ENCODE data around the gene MBNL3. TPM values are rescaled to one million over a fixed set of nuclear protein-coding genes. Genes with fewer than 3 reads are reported as not detected.
"Not testable (repeated sequence)": the region's sequence is repeated elsewhere in the genome, so short reads cannot be mapped to it uniquely, and the experiment has no call there.

MBNL3 gene
- total RNA-seq, 1 donor from 2014 or later, result 3.0 TPM

DNA sequence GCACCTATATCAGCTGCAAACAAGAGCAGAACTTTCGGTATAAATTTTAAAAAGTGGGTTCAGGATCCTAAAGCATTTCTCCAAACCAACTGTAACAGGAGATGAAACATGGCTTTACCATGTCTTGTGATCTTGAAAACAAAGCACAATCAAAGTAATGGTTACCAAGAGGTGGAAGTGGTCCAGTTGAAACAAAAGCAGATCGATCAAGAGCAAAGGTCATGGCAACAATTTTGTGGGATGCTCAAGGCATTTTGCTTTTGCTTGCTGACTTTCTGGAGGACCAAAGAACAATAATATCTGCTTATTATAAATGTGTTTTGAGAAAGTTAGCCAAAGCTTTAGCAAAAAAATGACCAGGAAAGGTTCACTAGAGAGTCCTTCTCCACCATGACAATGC is 152.7 kb downstream of the MBNL3 start:
- no peak for DNase-seq (ENCODE audit: low read depth)
- H3K27me3 ChIP-seq (ENCODE audit: control insufficient read depth, insufficient read depth, low read length), result no peaks in the 10 kb centered on the region
- H3K36me3 ChIP-seq (ENCODE audit: control insufficient read depth, insufficient read depth, low read length), result no peaks in the 10 kb centered on the region
- TF ChIP-seq, protein P1, sequence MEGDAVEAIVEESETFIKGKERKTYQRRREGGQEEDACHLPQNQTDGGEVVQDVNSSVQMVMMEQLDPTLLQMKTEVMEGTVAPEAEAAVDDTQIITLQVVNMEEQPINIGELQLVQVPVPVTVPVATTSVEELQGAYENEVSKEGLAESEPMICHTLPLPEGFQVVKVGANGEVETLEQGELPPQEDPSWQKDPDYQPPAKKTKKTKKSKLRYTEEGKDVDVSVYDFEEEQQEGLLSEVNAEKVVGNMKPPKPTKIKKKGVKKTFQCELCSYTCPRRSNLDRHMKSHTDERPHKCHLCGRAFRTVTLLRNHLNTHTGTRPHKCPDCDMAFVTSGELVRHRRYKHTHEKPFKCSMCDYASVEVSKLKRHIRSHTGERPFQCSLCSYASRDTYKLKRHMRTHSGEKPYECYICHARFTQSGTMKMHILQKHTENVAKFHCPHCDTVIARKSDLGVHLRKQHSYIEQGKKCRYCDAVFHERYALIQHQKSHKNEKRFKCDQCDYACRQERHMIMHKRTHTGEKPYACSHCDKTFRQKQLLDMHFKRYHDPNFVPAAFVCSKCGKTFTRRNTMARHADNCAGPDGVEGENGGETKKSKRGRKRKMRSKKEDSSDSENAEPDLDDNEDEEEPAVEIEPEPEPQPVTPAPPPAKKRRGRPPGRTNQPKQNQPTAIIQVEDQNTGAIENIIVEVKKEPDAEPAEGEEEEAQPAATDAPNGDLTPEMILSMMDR (IDR thresholded peaks at IDR 0.05; ENCODE audit: insufficient read depth, low read length, poor library complexity, severe bottlenecking), result no peak
- H3K4me3 ChIP-seq (ENCODE audit: low read depth, low read length), result no peak overlapping the region

DNA sequence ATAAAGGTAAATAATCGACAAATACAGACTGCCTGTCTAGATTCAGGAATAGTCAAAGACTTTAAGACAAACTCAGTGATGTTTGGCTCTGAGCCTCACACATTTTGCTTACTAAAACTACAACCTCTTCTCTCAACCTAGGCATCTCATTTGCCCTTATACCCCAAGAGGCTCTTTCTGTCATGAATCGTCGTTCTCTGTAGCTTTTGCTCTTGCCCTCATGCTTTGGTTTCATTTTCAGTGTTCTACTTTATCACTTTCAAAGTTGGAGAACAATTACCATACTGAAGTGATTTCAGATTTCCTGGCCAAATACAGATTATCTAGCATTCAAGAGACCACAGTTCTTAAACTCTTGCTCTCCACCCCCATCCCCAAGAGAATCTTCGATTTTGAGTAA is 155.5 kb downstream of the MBNL3 start:
- TF ChIP-seq, protein P1 (IDR thresholded peaks at IDR 0.05; ENCODE audit: insufficient read depth, low read length, poor library complexity, severe bottlenecking), result no peak
- Histone ChIP-seq H3K36me3 (ENCODE audit: control insufficient read depth, insufficient read depth, low read length) (no peaks in the 10 kb centered on the region), H3K4me3 (ENCODE audit: low read depth, low read length) (no peak overlapping the region), H3K27me3 (ENCODE audit: control insufficient read depth, insufficient read depth, low read length) (no peaks in the 10 kb centered on the region)
- no peak for DNase-seq (ENCODE audit: low read depth)

DNA sequence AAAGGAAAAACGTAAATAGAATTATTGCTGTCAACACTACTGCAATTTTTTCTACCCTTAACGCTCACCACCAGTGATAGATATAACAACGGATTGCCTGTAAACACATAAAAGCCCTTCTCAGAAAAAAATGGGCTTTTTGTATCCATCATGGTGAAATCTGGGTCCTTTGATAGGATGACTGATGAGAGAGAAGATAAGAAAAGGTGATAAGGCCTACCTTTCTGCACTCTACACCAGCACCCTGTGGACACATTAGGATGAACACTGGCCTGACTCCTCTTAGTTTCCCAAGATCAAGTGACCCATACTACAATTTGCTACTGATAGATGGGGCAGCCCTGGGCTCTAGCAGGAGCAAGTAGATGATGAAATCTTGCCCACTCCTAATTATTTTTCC is 157.3 kb downstream of the MBNL3 start:
- TF ChIP-seq, protein P1 (IDR thresholded peaks at IDR 0.05; ENCODE audit: insufficient read depth, low read length, poor library complexity, severe bottlenecking), result no peak
- Histone ChIP-seq H3K4me3 (ENCODE audit: low read depth, low read length) (no peak overlapping the region), H3K36me3 (ENCODE audit: control insufficient read depth, insufficient read depth, low read length) (no peaks in the 10 kb centered on the region), H3K27me3 (ENCODE audit: control insufficient read depth, insufficient read depth, low read length) (no peaks in the 10 kb centered on the region)
- DNase-seq (ENCODE audit: low read depth), result no peak

DNA sequence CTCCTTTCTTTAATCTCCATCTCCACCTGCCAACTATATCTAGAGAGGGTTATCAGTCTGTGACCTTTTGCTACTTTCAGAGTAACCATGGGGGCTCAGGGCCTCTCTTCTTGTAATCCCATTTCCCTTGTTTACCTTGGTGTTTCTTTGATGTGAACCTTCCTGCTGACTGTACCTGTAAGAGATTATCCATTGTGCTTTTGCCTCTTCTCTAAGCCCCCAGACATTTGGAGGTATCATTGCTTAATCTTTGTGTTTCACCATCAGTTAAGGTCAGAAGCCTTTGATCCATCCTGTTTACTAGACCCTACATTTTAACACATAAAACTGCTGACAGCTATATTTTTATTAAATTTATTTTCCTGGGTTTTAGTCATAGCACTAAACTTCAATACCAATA is 157.8 kb downstream of the MBNL3 start:
- TF ChIP-seq, protein P1 (IDR thresholded peaks at IDR 0.05; ENCODE audit: insufficient read depth, low read length, poor library complexity, severe bottlenecking), result no peak
- Histone ChIP-seq H3K36me3 (ENCODE audit: control insufficient read depth, insufficient read depth, low read length) (no peaks in the 10 kb centered on the region), H3K4me3 (ENCODE audit: low read depth, low read length) (no peak overlapping the region), H3K27me3 (ENCODE audit: control insufficient read depth, insufficient read depth, low read length) (no peaks in the 10 kb centered on the region)
- no peak for DNase-seq (ENCODE audit: low read depth)

DNA sequence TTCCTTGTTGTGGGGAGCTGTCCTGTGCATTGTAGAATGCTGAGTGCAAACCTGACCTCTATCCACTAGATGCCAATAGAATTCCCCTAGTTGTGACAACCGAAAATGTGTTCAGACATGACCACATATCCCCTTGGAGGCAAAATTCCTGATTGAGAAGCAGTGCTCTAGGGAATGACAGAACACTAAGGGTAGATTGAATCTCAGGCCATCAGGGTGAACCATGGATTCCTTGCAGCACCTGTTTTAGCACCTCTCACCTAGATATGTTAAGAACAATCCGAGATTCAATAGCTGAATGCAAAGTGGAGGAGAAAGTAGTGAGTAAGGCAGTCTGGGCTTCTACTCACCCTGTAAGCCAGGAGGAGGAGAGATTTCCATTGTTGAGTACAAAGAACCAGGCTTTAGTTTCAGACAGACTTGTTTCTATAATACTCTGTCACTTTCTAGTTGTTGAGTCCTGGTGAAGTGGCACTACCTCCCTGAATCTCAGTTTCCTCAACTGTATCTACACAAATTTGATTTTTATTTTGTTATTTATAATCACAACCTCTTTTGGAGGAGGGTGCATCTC is 158.6 kb downstream of the MBNL3 start:
- DNase-seq (ENCODE audit: low read depth), result no peak
- Histone ChIP-seq H3K4me3 (ENCODE audit: low read depth, low read length) (no peak overlapping the region), H3K27me3 (ENCODE audit: control insufficient read depth, insufficient read depth, low read length) (no peaks in the 10 kb centered on the region), H3K36me3 (ENCODE audit: control insufficient read depth, insufficient read depth, low read length) (no peaks in the 10 kb centered on the region)
- TF ChIP-seq, protein P1 (IDR thresholded peaks at IDR 0.05; ENCODE audit: insufficient read depth, low read length, poor library complexity, severe bottlenecking), result no peak

DNA sequence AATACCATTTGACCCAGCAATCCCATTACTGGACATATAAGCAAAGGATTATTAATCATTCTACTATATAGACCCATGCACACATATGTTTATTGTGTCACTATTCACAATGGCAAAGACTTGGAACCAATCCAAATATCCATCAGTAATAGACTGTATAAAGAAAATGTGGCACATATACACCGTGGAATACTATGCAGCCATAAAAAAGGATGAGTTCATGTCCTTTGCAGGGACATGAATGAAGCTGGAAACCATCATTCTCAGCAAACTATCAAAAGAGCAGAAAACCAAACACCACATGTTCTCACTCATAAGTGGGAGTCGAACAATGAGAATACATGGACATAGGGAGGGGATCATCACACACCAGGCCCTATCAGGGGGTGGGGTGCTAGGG is 161.9 kb downstream of the MBNL3 start:
- DNase-seq (ENCODE audit: low read depth); H3K4me3 ChIP-seq (ENCODE audit: low read depth, low read length); H3K36me3 ChIP-seq (ENCODE audit: control insufficient read depth, insufficient read depth, low read length); H3K27me3 ChIP-seq (ENCODE audit: control insufficient read depth, insufficient read depth, low read length): not testable (repeated sequence)
